ENCODE measurements around the gene CANT1. TPM values are rescaled to one million over a fixed set of nuclear protein-coding genes. Genes with fewer than 3 reads are reported as not detected.

CANT1 gene
- 105 and 137 TPM in 2 replicates for total RNA-seq

GRCh38 chr17:79009397-79010303 is at the start of gene CANT1:
Gene CANT1, minus strand, starts transcription at chr17:79009764. Its CDS starts 12,142 bp downstream, at chr17:78997622.

GRCh38 chr17:79023886-79024771 is 14.6 kb upstream of the CANT1 start, which contains the start of gene C1QTNF1:
Gene C1QTNF1, plus strand, starts transcription at chr17:79024169. Its CDS starts 19,800 bp downstream, at chr17:79043969.

GRCh38 chr17:78979780-78980623 is 29.6 kb downstream of the CANT1 start, which contains the start of gene LGALS3BP:
Gene LGALS3BP, minus strand, starts transcription at chr17:78979923. Its CDS starts 2,732 bp downstream, at chr17:78977191.

Other genes starting within 250 kb of the CANT1 start
- gene CYTH1, start 227.5 kb downstream of the CANT1 start, total RNA-seq, result 14.2 and 18.6 TPM in 2 replicates
- gene USP36, start 168.9 kb downstream of the CANT1 start, total RNA-seq, result 43.5 and 49.0 TPM in 2 replicates
- gene CEP295NL, start 106.6 kb downstream of the CANT1 start, total RNA-seq, result 2.0 and 3.0 TPM in 2 replicates
- gene TIMP2, start 84.4 kb downstream of the CANT1 start, total RNA-seq, result 131 and 164 TPM in 2 replicates
- gene LGALS3BP, start 29.8 kb downstream of the CANT1 start, total RNA-seq, result 285 and 680 TPM in 2 replicates
- gene C1QTNF1, start 14.4 kb upstream of the CANT1 start, total RNA-seq, result 80.6 and 220 TPM in 2 replicates
- gene ENGASE, start 65.1 kb upstream of the CANT1 start, total RNA-seq, result 10.9 and 12.9 TPM in 2 replicates

All from placental pericyte (primary cell).